AG09309 (cell line): ENCODE results near the gene IGF1R.

ENCODE experiments used
- DNase-seq: peaks from one replicate; pipeline ENCODE4 v3.0.0-alpha.2; 2010; ENCODE audit warnings: low read depth
- H3K4me3 ChIP-seq: 2 replicates; pipeline ENCODE4 v1.5.1; 2011; ENCODE audit warnings: mild to moderate bottlenecking, low read depth, low read length, moderate library complexity; ENCODE audit not compliant: control insufficient read depth
- TF ChIP-seq, protein P1 (sequence below): IDR thresholded peaks from 2 replicates; pipeline ENCODE4 v1.5.1; 2011; ENCODE audit warnings: mild to moderate bottlenecking, low read depth, low read length, inconsistent platforms; ENCODE audit not compliant: insufficient read depth, control insufficient read depth; ENCODE audit errors: missing control alignments

Gene IGF1R

DNA sequence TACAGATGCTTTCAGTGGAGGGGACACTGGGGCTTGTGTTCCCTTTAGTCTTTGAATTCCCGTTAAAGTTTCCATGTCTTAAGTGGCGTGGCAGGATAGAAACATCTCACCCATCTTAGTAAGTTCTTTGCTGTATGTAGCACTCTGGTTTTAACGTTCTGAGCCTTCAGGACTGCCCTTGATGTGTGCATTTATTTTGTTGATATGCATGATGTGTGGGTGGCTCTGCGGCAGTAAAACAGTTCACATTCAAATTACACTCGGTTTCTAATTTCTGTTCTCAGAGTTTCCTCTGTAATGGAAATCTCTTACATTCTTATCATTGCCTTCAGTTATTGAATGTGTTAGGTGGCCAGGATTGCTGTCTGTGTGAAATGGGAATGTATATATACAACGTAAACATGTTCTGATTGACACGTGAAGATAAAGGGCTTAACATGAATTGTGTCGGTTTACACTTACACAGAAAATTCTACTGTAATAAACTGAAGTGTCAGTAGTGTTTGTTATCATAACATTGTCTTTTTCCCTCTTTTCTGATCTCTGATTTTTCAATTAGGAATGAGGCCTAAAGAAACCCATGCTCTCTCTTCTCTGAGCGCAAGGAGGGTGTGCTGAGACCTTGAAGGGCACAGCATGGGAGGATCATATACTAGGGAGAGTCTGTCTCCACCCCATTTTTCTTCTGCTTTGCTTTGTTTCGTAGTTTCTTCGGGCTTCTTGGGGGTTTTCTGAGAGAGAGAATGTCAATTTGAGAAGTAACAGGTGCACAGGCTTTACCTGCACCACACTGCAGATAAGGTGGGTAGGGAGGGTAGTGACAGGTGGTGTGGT is 51.5 kb downstream of the IGF1R start:
- DNase-seq, result no peak
- TF ChIP-seq, protein P1, sequence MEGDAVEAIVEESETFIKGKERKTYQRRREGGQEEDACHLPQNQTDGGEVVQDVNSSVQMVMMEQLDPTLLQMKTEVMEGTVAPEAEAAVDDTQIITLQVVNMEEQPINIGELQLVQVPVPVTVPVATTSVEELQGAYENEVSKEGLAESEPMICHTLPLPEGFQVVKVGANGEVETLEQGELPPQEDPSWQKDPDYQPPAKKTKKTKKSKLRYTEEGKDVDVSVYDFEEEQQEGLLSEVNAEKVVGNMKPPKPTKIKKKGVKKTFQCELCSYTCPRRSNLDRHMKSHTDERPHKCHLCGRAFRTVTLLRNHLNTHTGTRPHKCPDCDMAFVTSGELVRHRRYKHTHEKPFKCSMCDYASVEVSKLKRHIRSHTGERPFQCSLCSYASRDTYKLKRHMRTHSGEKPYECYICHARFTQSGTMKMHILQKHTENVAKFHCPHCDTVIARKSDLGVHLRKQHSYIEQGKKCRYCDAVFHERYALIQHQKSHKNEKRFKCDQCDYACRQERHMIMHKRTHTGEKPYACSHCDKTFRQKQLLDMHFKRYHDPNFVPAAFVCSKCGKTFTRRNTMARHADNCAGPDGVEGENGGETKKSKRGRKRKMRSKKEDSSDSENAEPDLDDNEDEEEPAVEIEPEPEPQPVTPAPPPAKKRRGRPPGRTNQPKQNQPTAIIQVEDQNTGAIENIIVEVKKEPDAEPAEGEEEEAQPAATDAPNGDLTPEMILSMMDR, result no peak
- H3K4me3 ChIP-seq, result no peak overlapping the region

DNA sequence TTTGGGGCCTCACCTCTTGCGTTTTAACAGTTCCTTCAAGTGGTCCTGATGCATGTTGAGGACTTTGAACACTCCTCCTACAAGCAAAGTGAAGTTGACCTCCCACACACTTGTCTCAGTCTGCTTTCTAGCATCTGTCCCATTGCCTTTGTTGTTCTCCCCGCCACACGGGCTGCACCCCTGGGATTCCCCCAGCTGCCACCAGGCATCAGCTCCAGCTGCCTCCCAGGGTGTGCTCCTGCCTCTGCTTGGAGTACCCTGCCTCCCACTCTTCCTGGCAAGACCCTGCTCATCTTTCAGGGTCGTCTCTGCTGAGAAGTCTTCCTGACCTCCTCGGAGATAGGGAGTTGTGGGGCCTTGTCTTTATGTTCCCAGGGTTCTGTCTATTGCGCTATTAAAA is 52.2 kb downstream of the IGF1R start:
- no peak overlapping the region for H3K4me3 ChIP-seq
- TF ChIP-seq, protein P1, result no peak
- no peak for DNase-seq

DNA sequence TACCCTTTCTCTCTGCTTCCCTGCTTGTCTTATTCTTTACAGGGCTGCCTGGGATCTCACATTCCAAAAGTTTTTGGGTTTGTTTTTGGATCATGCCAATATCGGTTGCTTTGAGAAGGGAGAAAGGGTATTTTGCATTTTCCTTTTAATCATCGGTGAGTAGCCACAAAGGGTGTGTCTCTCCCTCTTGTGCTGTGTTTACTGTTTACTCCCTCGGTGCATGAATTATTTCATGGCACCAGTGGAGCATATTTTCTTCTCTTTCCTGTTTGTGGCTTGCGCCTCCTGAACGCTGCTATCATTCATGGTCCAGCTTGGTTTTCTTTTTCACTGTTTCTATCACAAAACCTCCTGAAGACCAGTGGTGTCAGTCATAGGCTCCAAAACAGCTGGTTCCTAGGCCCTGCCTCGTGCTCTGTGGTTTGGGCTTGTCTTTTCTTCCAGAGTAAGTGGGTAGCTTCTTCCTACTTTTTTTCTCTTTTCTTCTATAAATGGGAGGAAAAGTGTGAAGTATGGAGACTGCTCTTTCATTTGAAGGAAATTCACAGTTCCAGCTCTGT is 54.9 kb downstream of the IGF1R start:
- H3K4me3 ChIP-seq, result no peak overlapping the region
- no peak for DNase-seq
- TF ChIP-seq, protein P1, result no peak

- no peak overlapping the region for H3K4me3 ChIP-seq
- TF ChIP-seq, protein P1, result no peak
- no peak for DNase-seq
Measured at GRCh38 chr15:98705070-98705469, 56.7 kb downstream of the IGF1R start.

DNA sequence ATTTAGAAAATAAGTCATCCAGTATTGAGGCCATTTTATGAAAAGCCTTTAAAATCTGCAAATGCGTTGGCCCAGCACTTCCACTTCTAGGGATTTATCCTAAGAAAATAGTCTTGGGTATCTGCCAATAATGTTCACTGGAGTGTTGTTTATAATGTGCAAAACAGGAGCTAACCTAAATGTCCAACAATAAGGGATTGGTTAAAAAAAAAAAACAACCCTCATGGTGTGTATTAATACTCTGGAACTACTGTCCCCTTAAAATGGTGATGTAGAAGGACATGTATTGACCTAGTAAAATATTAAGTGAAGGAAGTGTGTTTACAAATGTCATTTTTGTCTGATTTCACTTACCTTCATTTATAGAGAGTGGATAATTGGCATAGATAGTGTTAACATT is 58.0 kb downstream of the IGF1R start:
- TF ChIP-seq, protein P1, result no peak
- no peak overlapping the region for H3K4me3 ChIP-seq
- no peak for DNase-seq

DNA sequence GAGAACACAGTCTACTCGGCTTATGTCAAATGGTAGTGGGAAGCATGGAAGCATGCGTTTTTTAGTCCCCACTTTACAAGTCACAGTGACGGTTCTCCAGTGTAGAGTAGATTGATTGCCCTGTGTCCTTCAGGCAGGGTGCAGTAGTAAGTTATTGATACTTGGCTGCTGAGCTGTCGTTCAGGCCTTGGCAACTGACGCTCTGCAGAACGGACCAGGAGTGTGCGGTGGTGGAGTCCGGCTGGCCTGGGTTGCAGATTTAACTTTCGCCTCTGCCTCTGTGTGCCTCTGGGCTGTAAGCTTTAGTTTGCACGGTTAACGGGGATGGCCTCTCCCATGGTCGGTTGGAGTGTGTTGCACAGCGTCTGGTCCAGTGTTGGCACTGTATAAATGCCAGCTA is 58.6 kb downstream of the IGF1R start:
- no peak for DNase-seq
- TF ChIP-seq, protein P1, result no peak
- no peak overlapping the region for H3K4me3 ChIP-seq
